K562 (cell line): ENCODE measurements around the gene SH3BP5. TPM values are rescaled to one million over a fixed set of nuclear protein-coding genes. Genes with fewer than 3 reads are reported as not detected.
A peak's percentile ranks its signal among the peaks of the same experiment; 100 is the strongest.

Experiments used
- ATAC-seq: fragments of 200-7000 bp; cut with Tn5 transposase; 3 replicates; pipeline ENCODE4 v1.9.1; 2020; ENCODE audit warnings: moderate library complexity
- BruUV-seq: library from RNA; stranded (reverse); fragments of 400-500 nt; replicated peaks from 2 replicates; lab custom pipeline; 2021; lab: Mats Ljungman, UMichigan
- CTCF ChIA-PET: fragments of 300-600 bp; formaldehyde crosslinking; extraction: SDS; loops from one replicate; lab custom pipeline; 2021; ENCODE audit warnings: low intra/inter-chr PET ratio; lab: Yijun Ruan, JAX
- POLR2A ChIA-PET: fragments of 300-600, 350-650 bp; sonication (Branson Sonifier 250); formaldehyde crosslinking; extraction: SDS; loops from one replicate; lab custom pipeline; 2021; ENCODE audit warnings: antibody characterized with exemption, inconsistent platforms; lab: Yijun Ruan, JAX
- DNase-seq, 4 experiments: peaks; one replicate each; pipeline versions ENCODE4 v3.0.0 to v3.0.0-alpha.2; 2011 to 2018; ENCODE audit warnings: low spot score in 3 of 4, mixed read lengths in 3 of 4; ENCODE audit errors: extremely low read depth in 1 of 4
- FAIRE-seq: peaks from 2 replicates; lab custom pipeline; 2011; peaks lifted over from hg19 to GRCh38; lab: Jason Lieb, UNC
- H2AFZ ChIP-seq: 2 replicates; pipeline ENCODE4 v1.6.0; 2011; ENCODE audit warnings: low read depth, low read length, control low read depth, inconsistent platforms
- H3K27ac ChIP-seq: fragments of 200-600 bp; 3 replicates; pipeline ENCODE4 v1.8.0; 2011; ENCODE audit warnings: low read depth, mild to moderate bottlenecking, control low read depth, inconsistent platforms, low read length, moderate library complexity, mixed read lengths; ENCODE audit errors: extremely low read depth
- H3K27me3 ChIP-seq, 2 experiments: fragments of 300-600 bp in 1 of 2; 2 replicates in 1 of 2; 3 replicates in 1 of 2; pipeline versions ENCODE4 v1.6.0 to v1.8.0; 2011; ENCODE audit warnings: inconsistent platforms in 2 of 2, low read length in 2 of 2, mild to moderate bottlenecking in 1 of 2, mixed read lengths in 1 of 2, moderate library complexity in 1 of 2; ENCODE audit not compliant: control insufficient read depth in 2 of 2, insufficient read depth in 2 of 2
- H3K36me3 ChIP-seq: fragments of 300-600 bp; 3 replicates; pipeline ENCODE4 v1.8.0; 2011; ENCODE audit warnings: mild to moderate bottlenecking, low read length, inconsistent platforms; ENCODE audit not compliant: control insufficient read depth, insufficient read depth
- H3K4me1 ChIP-seq, 2 experiments: fragments of 200-600 bp in 1 of 2; replicated peaks in 1 of 2; 2 replicates in 1 of 2; 3 replicates in 1 of 2; pipeline versions ENCODE4 v1.5.1 to v1.8.0; 2011; ENCODE audit warnings: inconsistent platforms in 2 of 2, low read length in 2 of 2, mild to moderate bottlenecking in 1 of 2, mixed read lengths in 1 of 2, moderate library complexity in 1 of 2; ENCODE audit not compliant: control insufficient read depth in 2 of 2, insufficient read depth in 2 of 2
- H3K4me2 ChIP-seq: 2 replicates; pipeline ENCODE4 v1.6.1; 2011; ENCODE audit warnings: low read length, control low read depth, inconsistent platforms, mixed read lengths; ENCODE audit not compliant: insufficient read depth
- H3K4me3 ChIP-seq: fragments of 200-600 bp; sonication (generic), shearing (Covaris generic); 2 replicates; pipeline ENCODE4 v1.5.1; 2016; ENCODE audit warnings: control low read depth, inconsistent platforms
- H3K79me2 ChIP-seq: fragments of 200-600 bp; 3 replicates; pipeline ENCODE4 v1.8.0; 2011; ENCODE audit warnings: low read length, inconsistent platforms; ENCODE audit not compliant: control insufficient read depth, insufficient read depth
- H3K9ac ChIP-seq, 2 experiments: 2 replicates each; pipeline versions ENCODE4 v1.6.0 to v1.6.1; 2011; ENCODE audit warnings: low read depth in 2 of 2, low read length in 2 of 2, control low read depth in 1 of 2, inconsistent platforms in 1 of 2, mild to moderate bottlenecking in 1 of 2, mixed read lengths in 1 of 2; ENCODE audit not compliant: insufficient read depth in 1 of 2
- H3K9me1 ChIP-seq: one replicate; pipeline ENCODE4 v1.6.0; 2011; ENCODE audit warnings: inconsistent platforms, mild to moderate bottlenecking, low read length, moderate library complexity; ENCODE audit not compliant: control insufficient read depth, insufficient read depth
- H3K9me3 ChIP-seq: replicated peaks from 2 replicates; pipeline ENCODE4 v1.5.1; 2011; ENCODE audit warnings: low read depth, low read length, inconsistent platforms; ENCODE audit not compliant: control insufficient read depth, insufficient read depth
- H4K20me1 ChIP-seq: replicated peaks from 2 replicates; pipeline ENCODE4 v1.6.1; 2011; ENCODE audit warnings: low read length, inconsistent platforms, mixed read lengths; ENCODE audit not compliant: control insufficient read depth, insufficient read depth
- BCOR ChIP-seq: fragments of 450-650 bp; IDR thresholded peaks from 2 replicates; pipeline ENCODE4 v1.6.1; 2016
- DMBX1 ChIP-seq: fragments of 250-450 bp; sonication (Bioruptor Pico); IDR thresholded peaks from 2 replicates; pipeline ENCODE4 v1.8.0; 2022; ENCODE audit warnings: inconsistent platforms, mild to moderate bottlenecking, moderate library complexity, borderline replicate concordance
- NFE2L1 ChIP-seq: fragments of 450-650 bp; IDR thresholded peaks from 2 replicates; pipeline ENCODE4 v1.6.1; 2016; ENCODE audit warnings: missing genetic modification characterization, low read depth, mild to moderate bottlenecking, missing compliant biosample characterization, moderate library complexity, borderline replicate concordance
- PBX2 ChIP-seq, 2 experiments: IDR thresholded peaks in 1 of 2; conservative IDR thresholded peaks in 1 of 2; 2 replicates each; pipeline ENCODE4 v1.6.1; 2016; ENCODE audit warnings: low read depth in 2 of 2, mild to moderate bottlenecking in 1 of 2, missing compliant biosample characterization in 1 of 2, missing genetic modification characterization in 1 of 2, moderate library complexity in 1 of 2
- PCBP1 ChIP-seq: fragments of 200-400 bp; formaldehyde crosslinking; IDR thresholded peaks from 2 replicates; pipeline ENCODE4 v1.6.1; 2018; ENCODE audit warnings: mild to moderate bottlenecking, low read depth, low read length; ENCODE audit not compliant: poor library complexity, severe bottlenecking
- PHF8 ChIP-seq: fragments of 200-600 bp; sonication (generic); IDR thresholded peaks from 2 replicates; pipeline ENCODE4 v1.6.1; 2012; ENCODE audit warnings: mixed run types, mild to moderate bottlenecking, inconsistent platforms, low read length, moderate library complexity, borderline replicate concordance
- PML ChIP-seq: IDR thresholded peaks from 2 replicates; pipeline ENCODE4 v1.6.1; 2012; ENCODE audit warnings: low read length, inconsistent platforms
- RUNX1 ChIP-seq: sonication (generic); IDR thresholded peaks from 2 replicates; pipeline ENCODE4 v1.6.1; 2016; ENCODE audit warnings: antibody characterized with exemption, low read depth
- SLC30A9 ChIP-seq: fragments of 250-450 bp; sonication (Bioruptor Pico); IDR thresholded peaks from 2 replicates; pipeline ENCODE4 v1.8.0; 2022; ENCODE audit warnings: mild to moderate bottlenecking, moderate library complexity
- SPI1 ChIP-seq: IDR thresholded peaks from 2 replicates; pipeline ENCODE4 v1.6.1; 2011; ENCODE audit warnings: low read depth, low read length, control low read depth, borderline replicate concordance
- SRF ChIP-seq, 2 experiments: fragments of 250-450, 450-650 bp in 1 of 2; sonication (Bioruptor Pico) in 1 of 2; sonication (generic) in 1 of 2; formaldehyde crosslinking; IDR thresholded peaks; 2 replicates each; pipeline versions ENCODE4 v1.5.0 to v1.5.1; 2020 to 2022; ENCODE audit warnings: mild to moderate bottlenecking in 1 of 2, missing genetic modification reagents in 1 of 2
- THRAP3 ChIP-seq: fragments of 450-650 bp; IDR thresholded peaks from 2 replicates; pipeline ENCODE4 v1.6.1; 2016; ENCODE audit warnings: mild to moderate bottlenecking, inconsistent platforms, borderline replicate concordance
- ZNF175 ChIP-seq: fragments of 200-800 bp; sonication (Bioruptor generic); IDR thresholded peaks from 2 replicates; pipeline ENCODE4 v1.6.1; 2016; ENCODE audit warnings: low read depth, mild to moderate bottlenecking, missing genetic modification characterization, missing compliant biosample characterization
- WGBS: fragments of 100-300 bp; shearing (Covaris generic); methylation state at CpG from one replicate; pipeline ENCODE4 v1.1.6; 2016; ENCODE audit warnings: low coverage, mixed read lengths; ENCODE audit not compliant: insufficient coverage; ENCODE audit errors: missing lambda C conversion rate; 5-methylcytosine and 5-hydroxymethylcytosine counted together
- in situ Hi-C: fragments of 300-500 bp; cut with MboI; formaldehyde crosslinking; loops from 4 replicates; pipeline ENCODE4 v1.15.0; 2018; ENCODE audit warnings: inconsistent platforms, mixed read lengths
- intact Hi-C: fragments of 100-400 bp; cut with micrococcal nuclease; formaldehyde crosslinking; loops from 2 replicates; pipeline ENCODE4 v1.14.2; 2022
- polyA plus RNA-seq, 8 experiments: library from polyadenylated mRNA; depleted of rRNA in 4 of 8; stranded (reverse) in 5 of 8; unstranded in 3 of 8; fragments of >200 nt; fragmentation: Nextera tagmentation in 2 of 8; fragmentation: Illumina TruSeq in 1 of 8; extraction: Ambion mirVana in 2 of 8; extraction: Trizol in 1 of 8; gene quantifications; 2 replicates each; pipeline versions ENCODE4 v1.2.1 to v1.2.3, GENCODE V29; 2011 to 2014; ENCODE audit warnings: inconsistent platforms in 1 of 8, missing spikeins in 1 of 8
- total RNA-seq, 7 experiments: library from RNA; depleted of rRNA in 6 of 7; stranded (reverse); fragments of >200 nt in 6 of 7; fragmentation: Illumina TruSeq in 2 of 7; extraction: Trizol in 2 of 7; gene quantifications; 2 replicates each; pipeline versions ENCODE4 v1.2.1 to v1.2.3, GENCODE V29; 2011 to 2021; ENCODE audit warnings: low replicate concordance in 1 of 7
- TF ChIP-seq, protein P1 (sequence below): sonication (generic); formaldehyde crosslinking; IDR thresholded peaks from 2 replicates; pipeline ENCODE4 v1.8.0; 2022; ENCODE audit warnings: mild to moderate bottlenecking, missing genetic modification reagents
- TF ChIP-seq, protein P2 (sequence below): fragments of 150-350 bp; conservative IDR thresholded peaks from 2 replicates; pipeline ENCODE4 v1.6.1; 2014; ENCODE audit warnings: low read length

The SH3BP5 gene
- total and polyA plus RNA-seq, 9 of the 15 experiments (the other 6 are each of a cell fraction or from before 2014, with no cell fraction given), result 2.9 to 29.0 (median 14.9) TPM

DNA sequence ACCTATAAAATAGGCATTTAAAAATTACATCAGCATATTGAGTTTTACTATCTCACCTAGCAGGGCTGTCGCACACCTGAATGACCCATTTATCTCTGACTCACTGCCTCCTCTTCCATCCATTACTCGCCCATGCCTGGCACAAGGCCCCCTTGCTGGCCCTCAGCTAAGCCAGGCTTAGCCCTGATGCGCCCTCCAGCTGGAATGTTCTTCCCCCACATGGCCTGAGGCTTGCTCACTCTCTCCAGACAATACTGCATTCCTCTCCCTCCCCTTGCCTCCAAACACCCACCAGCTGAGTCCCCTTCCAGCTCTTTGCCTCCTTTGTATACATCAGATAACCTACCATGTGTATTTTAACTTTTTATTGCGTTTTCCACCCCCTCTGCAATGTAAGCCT lies 7.2 kb downstream of the SH3BP5 start:
- intact Hi-C loops, result no loop called here
- H3K9ac ChIP-seq, result peak overlapping the region in 1 of 2 experiments; percentile 56; a peak in 1 of 4 replicates
- BruUV-seq, result no TSS peak

More for the DNA sequence above, 7.2 kb downstream of the SH3BP5 start:
- DNase-seq (no peak), FAIRE-seq (no peak), ATAC-seq (no peak; the same call in 2 of the 3 replicates)
- CTCF ChIA-PET, result no interaction called here
- POLR2A ChIA-PET, result interaction anchor here (0.8 to 1.8 kb wide), 7 partner anchors 7 to 217 kb away, joined by 3 to 4 read pairs (median 3); no protein-coding TSS in a partner anchor
- H2AFZ ChIP-seq, result no peak overlapping the region
- H3K4me3 ChIP-seq, result no peak overlapping the region
- H3K79me2 ChIP-seq, result peaks cover under 1% of the 10 kb centered on the region; the same call in 1 of the 3 replicates
- in situ Hi-C loops, result no loop called here
- no peaks in the 10 kb centered on the region for H3K9me3 ChIP-seq
- peaks cover 20 to 22% of the 10 kb centered on the region in 2 experiments; a peak in 3 of 5 replicates for H3K4me1 ChIP-seq
- H3K4me2 ChIP-seq, result no peak overlapping the region
- H3K36me3 ChIP-seq, result peaks cover 21% of the 10 kb centered on the region; the same call in 1 of the 3 replicates
- TF ChIP-seq PML (no peak), ZNF175 (CRISPR knock-in tag) (no peak), PCBP1 (no peak), SLC30A9 (no peak), RUNX1 (no peak), SRF (CRISPR knock-in tag; IDR thresholded peaks at IDR 0.05) (no peak), PHF8 (no peak), NFE2L1 (tag) (no peak), PBX2 (CRISPR knock-in tag; IDR thresholded peaks at IDR 0.05; ENCODE audit: low read depth) (no peak), PBX2 (tag; conservative IDR thresholded peaks at IDR 0.05; ENCODE audit: low read depth) (no peak), BCOR (no peak), SPI1 (no peak), THRAP3 (no peak), DMBX1 (CRISPR knock-in tag) (no peak)
- TF ChIP-seq, protein P1, sequence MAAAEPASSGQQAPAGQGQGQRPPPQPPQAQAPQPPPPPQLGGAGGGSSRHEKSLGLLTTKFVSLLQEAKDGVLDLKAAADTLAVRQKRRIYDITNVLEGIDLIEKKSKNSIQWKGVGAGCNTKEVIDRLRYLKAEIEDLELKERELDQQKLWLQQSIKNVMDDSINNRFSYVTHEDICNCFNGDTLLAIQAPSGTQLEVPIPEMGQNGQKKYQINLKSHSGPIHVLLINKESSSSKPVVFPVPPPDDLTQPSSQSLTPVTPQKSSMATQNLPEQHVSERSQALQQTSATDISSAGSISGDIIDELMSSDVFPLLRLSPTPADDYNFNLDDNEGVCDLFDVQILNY, result no peak
- TF ChIP-seq, protein P2, sequence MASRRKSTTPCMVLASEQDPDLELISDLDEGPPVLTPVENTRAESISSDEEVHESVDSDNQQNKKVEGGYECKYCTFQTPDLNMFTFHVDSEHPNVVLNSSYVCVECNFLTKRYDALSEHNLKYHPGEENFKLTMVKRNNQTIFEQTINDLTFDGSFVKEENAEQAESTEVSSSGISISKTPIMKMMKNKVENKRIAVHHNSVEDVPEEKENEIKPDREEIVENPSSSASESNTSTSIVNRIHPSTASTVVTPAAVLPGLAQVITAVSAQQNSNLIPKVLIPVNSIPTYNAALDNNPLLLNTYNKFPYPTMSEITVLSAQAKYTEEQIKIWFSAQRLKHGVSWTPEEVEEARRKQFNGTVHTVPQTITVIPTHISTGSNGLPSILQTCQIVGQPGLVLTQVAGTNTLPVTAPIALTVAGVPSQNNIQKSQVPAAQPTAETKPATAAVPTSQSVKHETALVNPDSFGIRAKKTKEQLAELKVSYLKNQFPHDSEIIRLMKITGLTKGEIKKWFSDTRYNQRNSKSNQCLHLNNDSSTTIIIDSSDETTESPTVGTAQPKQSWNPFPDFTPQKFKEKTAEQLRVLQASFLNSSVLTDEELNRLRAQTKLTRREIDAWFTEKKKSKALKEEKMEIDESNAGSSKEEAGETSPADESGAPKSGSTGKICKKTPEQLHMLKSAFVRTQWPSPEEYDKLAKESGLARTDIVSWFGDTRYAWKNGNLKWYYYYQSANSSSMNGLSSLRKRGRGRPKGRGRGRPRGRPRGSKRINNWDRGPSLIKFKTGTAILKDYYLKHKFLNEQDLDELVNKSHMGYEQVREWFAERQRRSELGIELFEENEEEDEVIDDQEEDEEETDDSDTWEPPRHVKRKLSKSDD, result no peak
- TF ChIP-seq, all 486 proteins: peak for 0
- 77% methylated on average over 4 of the region's 4 CpGs for WGBS
- Histone ChIP-seq H3K27me3 (no peaks in the 10 kb centered on the region), H3K27ac (no peak overlapping the region), H4K20me1 (no peaks in the 10 kb centered on the region), H3K9me1 (no peaks in the 10 kb centered on the region)
